Endothelial cell of coronary artery (primary cell): Measurements from ENCODE around the gene FAM149A. TPM values are rescaled to one million over a fixed set of nuclear protein-coding genes. Genes with fewer than 3 reads are reported as not detected.

Experiments
- total RNA-seq: library from RNA; depleted of rRNA; stranded (reverse); fragments of >200 nt; gene quantifications from 2 replicates; pipeline ENCODE4 v1.2.3, GENCODE V29; 2014

The FAM149A gene
- 0.18 and 0.47 TPM in 2 replicates for total RNA-seq

GRCh38 chr4:186104114-186104889 is at the start of gene FAM149A:
FAM149A (plus strand) TSS chr4:186104704.

GRCh38 chr4:186068581-186069348 is 35.7 kb upstream of the FAM149A start, which contains the start of gene TLR3:
TLR3 (plus strand) TSS chr4:186069156; CDS start chr4:186076620, 7,464 bp downstream.

GRCh38 chr4:186191200-186192065 is 86.9 kb downstream of the FAM149A start, which contains the start of gene CYP4V2:
CYP4V2 (plus strand) TSS chr4:186191567; CDS start chr4:186191824, 257 bp downstream.

Other genes starting within 250 kb of the FAM149A start
- 0.72 and 2.2 TPM in 2 replicates for gene TLR3, start 35.5 kb upstream of the FAM149A start, total RNA-seq
- gene CYP4V2, start 86.9 kb downstream of the FAM149A start, total RNA-seq, result 1.3 and 5.2 TPM in 2 replicates
- gene KLKB1, start 122.8 kb downstream of the FAM149A start, total RNA-seq, result not detected in 2 replicates
- gene F11, start 161.5 kb downstream of the FAM149A start, total RNA-seq, result not detected in 2 replicates